CD4-positive, alpha-beta T cell (primary cell): Measurements from ENCODE around the gene VPS13D. TPM values are rescaled to one million over a fixed set of nuclear protein-coding genes. Genes with fewer than 3 reads are reported as not detected.

Experiments used
- ATAC-seq: fragments of 200-7000 bp; cut with Tn5 transposase; one replicate; pipeline ENCODE4 v1.10.0; 2022; ENCODE audit warnings: mild to moderate bottlenecking; ENCODE audit not compliant: poor library complexity
- CTCF ChIA-PET: fragments of 350-600 bp; sonication (Branson Sonifier 250); formaldehyde crosslinking; loops from one replicate; lab custom pipeline; 2021; ENCODE audit warnings: antibody characterized with exemption, inconsistent platforms; lab: Charles Lee
- POLR2A ChIA-PET: fragments of 350-600 bp; sonication (Branson Sonifier 250); formaldehyde crosslinking; loops from one replicate; lab custom pipeline; 2021; ENCODE audit warnings: antibody characterized with exemption, inconsistent platforms; lab: Charles Lee
- DNase-seq, 14 experiments: peaks; one replicate each; pipeline ENCODE4 v3.0.0-alpha.2; 2013 to 2020; ENCODE audit warnings: mixed read lengths in 2 of 14
- H3K27ac ChIP-seq, 2 donors: one replicate each; pipeline versions ENCODE4 v1.5.1 to v1.7.0; 2013; ENCODE audit warnings: low read length in 2 of 2, low read depth in 1 of 2, mild to moderate bottlenecking in 1 of 2
- H3K27me3 ChIP-seq, 2 experiments: 1 replicate in 1 of 2; 2 replicates in 1 of 2; pipeline versions ENCODE4 v1.6.1 to v1.7.0; 2013; ENCODE audit warnings: low read length in 2 of 2, control low read depth in 1 of 2, mild to moderate bottlenecking in 1 of 2, moderate library complexity in 1 of 2; ENCODE audit not compliant: insufficient read depth in 2 of 2, control insufficient read depth in 1 of 2
- H3K36me3 ChIP-seq: one replicate; pipeline ENCODE4 v1.6.1; 2013; ENCODE audit warnings: low read length, control low read depth; ENCODE audit not compliant: insufficient read depth
- H3K4me1 ChIP-seq: one replicate; pipeline ENCODE4 v1.6.1; 2013; ENCODE audit warnings: low read length, control low read depth; ENCODE audit not compliant: insufficient read depth
- H3K4me3 ChIP-seq: one replicate; pipeline ENCODE4 v1.5.1; 2013; ENCODE audit warnings: mild to moderate bottlenecking, low read length, moderate library complexity
- H3K9me3 ChIP-seq, 2 experiments: 1 replicate in 1 of 2; 2 replicates in 1 of 2; pipeline versions ENCODE4 v1.6.1 to v1.7.0; 2013; ENCODE audit warnings: low read length in 2 of 2, mild to moderate bottlenecking in 2 of 2, control low read depth in 1 of 2, moderate library complexity in 1 of 2; ENCODE audit not compliant: control insufficient read depth in 1 of 2, insufficient read depth in 1 of 2
- H3K27ac Mint-ChIP-seq: one replicate; pipeline ENCODE4 v1.8.0; 2020; ENCODE audit warnings: mixed read lengths
- H3K27me3 Mint-ChIP-seq: one replicate; pipeline ENCODE4 v1.8.0; 2021; ENCODE audit warnings: mixed read lengths
- H3K36me3 Mint-ChIP-seq: one replicate; pipeline ENCODE4 v1.8.0; 2021; ENCODE audit warnings: low read depth, mixed read lengths
- H3K4me1 Mint-ChIP-seq: one replicate; pipeline ENCODE4 v1.8.0; 2021; ENCODE audit warnings: low read depth, mixed read lengths
- H3K4me3 Mint-ChIP-seq: one replicate; pipeline ENCODE4 v1.8.0; 2020; ENCODE audit warnings: mild to moderate bottlenecking, mixed read lengths
- H3K9me3 Mint-ChIP-seq: one replicate; pipeline ENCODE4 v1.8.0; 2020; ENCODE audit warnings: mixed read lengths
- CTCF ChIP-seq: fragments of 200-600 bp; IDR thresholded peaks from one replicate; pipeline ENCODE4 v1.8.0; 2022; ENCODE audit warnings: antibody characterized with exemption, mild to moderate bottlenecking
- intact Hi-C, 2 experiments: fragments of 100-400 bp; cut with DNase I in 1 of 2; cut with micrococcal nuclease in 1 of 2; formaldehyde crosslinking; loops; one replicate each; pipeline versions ENCODE4 v1.15.1 to v1.9.0; 2023 to 2025; cut with DNase I, micrococcal nuclease
- total RNA-seq, 174 experiments: library from RNA in 2 of 174; stranded (reverse) in 2 of 174; gene quantifications; one replicate each; pipeline ENCODE4 v1.2.3 and lab custom pipeline; 2021 to 2026

The VPS13D gene
- total RNA-seq, 2 experiments from 2014 or later: 63.0 to 67.3 TPM

DNA sequence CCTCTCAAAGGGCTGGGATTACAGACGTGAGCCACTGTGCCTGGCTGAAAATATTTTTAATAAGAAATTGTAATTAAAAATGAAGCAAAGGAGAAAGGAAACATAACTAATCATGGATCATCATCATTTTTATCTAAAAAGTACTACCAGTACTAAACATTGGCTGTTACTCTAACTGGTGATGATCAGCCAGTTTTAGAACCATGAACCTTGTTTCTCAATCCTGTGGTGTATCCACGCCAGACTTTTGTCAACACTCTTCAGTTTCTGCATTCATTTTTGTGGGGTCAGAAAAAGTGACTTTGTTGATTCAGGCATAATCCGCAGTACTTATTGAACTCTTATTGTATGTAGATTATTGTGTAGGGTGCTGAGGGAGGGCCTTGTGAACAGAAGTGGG is 52.3 kb downstream of the VPS13D start:
- no peak for ATAC-seq
- Mint-ChIP-seq H3K4me3 (no peak overlapping the region), H3K36me3 (peaks cover 81% of the 10 kb centered on the region), H3K9me3 (no peaks in the 10 kb centered on the region), H3K4me1 (peaks cover 15% of the 10 kb centered on the region), H3K27ac (no peak overlapping the region), H3K27me3 (no peaks in the 10 kb centered on the region)
- Histone ChIP-seq H3K4me3 (no peak overlapping the region), H3K9me3 (no peaks in the 10 kb centered on the region), H3K27me3 (no peaks in the 10 kb centered on the region), H3K27ac (no peak overlapping the region), H3K4me1 (no peaks in the 10 kb centered on the region), H3K36me3 (peaks cover 73% of the 10 kb centered on the region)
- no peak for TF ChIP-seq CTCF
- no peak for DNase-seq
- intact Hi-C loops: no loop called here
- ChIA-PET POLR2A (no interaction called here), CTCF (no interaction called here)

- Histone ChIP-seq H3K36me3 (peaks cover 72% of the 10 kb centered on the region), H3K27me3 (no peaks in the 10 kb centered on the region), H3K27ac (no peak overlapping the region), H3K4me3 (no peak overlapping the region), H3K4me1 (no peaks in the 10 kb centered on the region), H3K9me3 (no peaks in the 10 kb centered on the region)
- Mint-ChIP-seq H3K36me3 (peaks cover 78% of the 10 kb centered on the region), H3K4me1 (peaks cover 14% of the 10 kb centered on the region), H3K9me3 (no peaks in the 10 kb centered on the region), H3K27me3 (no peaks in the 10 kb centered on the region), H3K4me3 (no peak overlapping the region), H3K27ac (no peak overlapping the region)
- ATAC-seq: no peak
- intact Hi-C loops: no loop called here
- no peak for DNase-seq
- TF ChIP-seq CTCF: no peak
- POLR2A ChIA-PET: no interaction called here
- CTCF ChIA-PET: no interaction called here
These were observed 54.7 kb downstream of the VPS13D start for GRCh38 chr1:12284486-12284885.

DNA sequence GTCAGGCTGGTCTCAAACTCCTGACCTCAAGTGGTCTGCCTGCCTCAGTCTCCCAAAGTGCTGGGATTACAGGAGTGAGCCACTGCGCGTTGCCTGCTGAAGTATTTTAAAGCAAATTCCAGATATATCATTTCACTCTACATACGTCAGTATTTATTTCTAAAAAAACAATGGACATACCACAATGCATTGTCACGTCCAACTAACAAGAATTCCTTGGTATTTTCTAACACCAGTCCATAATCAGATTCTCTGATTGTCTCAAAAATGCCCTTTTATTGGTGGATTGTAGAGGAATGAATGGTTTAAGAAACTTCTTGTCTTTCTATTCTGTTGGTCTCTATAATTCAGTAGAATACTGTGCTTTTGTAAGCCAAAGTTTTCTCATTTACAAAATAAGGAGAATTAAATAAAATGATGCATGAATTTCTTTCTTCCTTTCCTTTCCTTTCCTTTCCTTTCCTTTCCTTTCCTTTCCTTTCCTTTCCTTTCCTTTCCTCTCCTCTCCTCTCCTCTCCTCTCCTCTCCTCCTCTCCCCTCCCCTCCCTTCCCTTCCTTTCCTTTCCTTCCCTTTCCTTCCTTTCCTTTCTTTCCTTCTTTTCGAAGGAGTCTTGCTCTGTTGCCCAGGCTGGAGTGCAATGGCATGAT is 55.8 kb downstream of the VPS13D start:
- no peak overlapping the region for H3K27ac ChIP-seq
- Mint-ChIP-seq H3K27me3 (no peaks in the 10 kb centered on the region), H3K36me3 (peaks cover 80% of the 10 kb centered on the region), H3K4me3 (no peak overlapping the region), H3K27ac (no peak overlapping the region), H3K9me3 (no peaks in the 10 kb centered on the region), H3K4me1 (peaks cover 14% of the 10 kb centered on the region)
- no peak for DNase-seq
- TF ChIP-seq CTCF: no peak
- no peaks in the 10 kb centered on the region for H3K4me1 ChIP-seq
- H3K4me3 ChIP-seq: no peak overlapping the region
- CTCF ChIA-PET: no interaction called here
- no peak for ATAC-seq
- POLR2A ChIA-PET: no interaction called here
- no peaks in the 10 kb centered on the region for H3K27me3 ChIP-seq
- intact Hi-C loops: no loop called here
- H3K9me3 ChIP-seq: no peaks in the 10 kb centered on the region
- H3K36me3 ChIP-seq: peaks cover 64% of the 10 kb centered on the region
